ENCODE measurements around the gene HMG20A.

DNA sequence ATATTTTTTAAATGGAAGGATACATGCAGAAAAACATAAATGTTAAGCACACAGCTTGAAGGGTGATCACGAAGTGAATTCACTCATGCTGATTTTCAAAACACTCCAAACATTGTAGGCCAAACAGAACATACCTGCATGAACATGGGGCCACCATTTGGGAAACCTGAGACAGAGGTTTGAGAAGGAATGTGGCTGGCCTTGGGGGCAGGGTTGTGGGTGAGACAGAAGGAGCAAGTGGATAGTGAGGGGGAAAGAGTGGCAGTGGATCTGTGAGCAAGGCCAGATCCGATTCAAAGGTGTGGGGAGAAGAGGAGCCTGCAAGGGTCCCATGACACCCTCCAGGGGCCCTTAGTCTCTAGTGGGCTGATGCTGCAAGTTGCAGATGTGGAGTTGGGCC, 94.9 kb downstream of the HMG20A start:
- no peak for TF ChIP-seq TOX (CRISPR knock-in tag; IDR thresholded peaks at IDR 0.05; ENCODE audit: borderline replicate concordance)
- TF ChIP-seq ZNF8 (CRISPR knock-in tag; IDR thresholded peaks at IDR 0.05): no peak
- TF ChIP-seq, protein P1, sequence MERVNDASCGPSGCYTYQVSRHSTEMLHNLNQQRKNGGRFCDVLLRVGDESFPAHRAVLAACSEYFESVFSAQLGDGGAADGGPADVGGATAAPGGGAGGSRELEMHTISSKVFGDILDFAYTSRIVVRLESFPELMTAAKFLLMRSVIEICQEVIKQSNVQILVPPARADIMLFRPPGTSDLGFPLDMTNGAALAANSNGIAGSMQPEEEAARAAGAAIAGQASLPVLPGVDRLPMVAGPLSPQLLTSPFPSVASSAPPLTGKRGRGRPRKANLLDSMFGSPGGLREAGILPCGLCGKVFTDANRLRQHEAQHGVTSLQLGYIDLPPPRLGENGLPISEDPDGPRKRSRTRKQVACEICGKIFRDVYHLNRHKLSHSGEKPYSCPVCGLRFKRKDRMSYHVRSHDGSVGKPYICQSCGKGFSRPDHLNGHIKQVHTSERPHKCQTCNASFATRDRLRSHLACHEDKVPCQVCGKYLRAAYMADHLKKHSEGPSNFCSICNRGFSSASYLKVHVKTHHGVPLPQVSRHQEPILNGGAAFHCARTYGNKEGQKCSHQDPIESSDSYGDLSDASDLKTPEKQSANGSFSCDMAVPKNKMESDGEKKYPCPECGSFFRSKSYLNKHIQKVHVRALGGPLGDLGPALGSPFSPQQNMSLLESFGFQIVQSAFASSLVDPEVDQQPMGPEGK (CRISPR knock-in tag; IDR thresholded peaks at IDR 0.05; ENCODE audit: borderline replicate concordance): no peak
- TF ChIP-seq PPARA (CRISPR knock-in tag; IDR thresholded peaks at IDR 0.05; ENCODE audit: borderline replicate concordance): no peak
- TF ChIP-seq ZFP30 (CRISPR knock-in tag; IDR thresholded peaks at IDR 0.05): no peak
- TF ChIP-seq OSR1 (CRISPR knock-in tag; IDR thresholded peaks at IDR 0.05): no peak

Data from SK-N-SH treated with all-trans-retinoic acid at 6 μM for 48 hours (cell line).